Astrocyte of the cerebellum (primary cell): ENCODE results near the gene ATF6B.

Experiments
- DNase-seq: peaks from one replicate; pipeline ENCODE4 v3.0.0-alpha.2; 2011; ENCODE audit warnings: low read depth
- H3K4me3 ChIP-seq: 2 replicates; pipeline ENCODE4 v1.5.1; 2011; ENCODE audit warnings: mild to moderate bottlenecking, low read depth, low read length, moderate library complexity
- CTCF ChIP-seq: IDR thresholded peaks from 2 replicates; pipeline ENCODE4 v1.5.1; 2012; ENCODE audit warnings: low read length, low read depth, moderate library complexity, mild to moderate bottlenecking; ENCODE audit errors: missing control alignments
- in situ Hi-C: cut with HindIII; loops from 2 replicates; pipeline ENCODE4 v1.10.0; 2017; ENCODE audit warnings: low sequenced_read_pairs

Gene ATF6B

GRCh38 chr6:32120573-32121059 is 7.4 kb downstream of the ATF6B start:
- TF ChIP-seq CTCF, result no peak
- no peak for DNase-seq
- in situ Hi-C loops, result loop anchor here (10.0 kb wide), 1 partner anchor 64 kb away; the partner anchor contains the start of gene AGER
- no peak overlapping the region for H3K4me3 ChIP-seq

GRCh38 chr6:32118782-32119628 is 9.0 kb downstream of the ATF6B start:
- H3K4me3 ChIP-seq, result no peak overlapping the region
- TF ChIP-seq CTCF, result peak; percentile 94
- in situ Hi-C loops, result no loop called here
- peak; percentile 69 for DNase-seq

- no peak overlapping the region for H3K4me3 ChIP-seq
- DNase-seq, result no peak
- TF ChIP-seq CTCF, result no peak
- in situ Hi-C loops, result no loop called here
These were observed 10.6 kb downstream of the ATF6B start for GRCh38 chr6:32117461-32117860.

GRCh38 chr6:32116674-32117073 is 11.4 kb downstream of the ATF6B start:
- no peak for DNase-seq
- H3K4me3 ChIP-seq, result no peak overlapping the region
- in situ Hi-C loops, result no loop called here
- TF ChIP-seq CTCF, result peak; percentile 60

GRCh38 chr6:32115623-32116022 is 12.4 kb downstream of the ATF6B start:
- in situ Hi-C loops, result no loop called here
- no peak for TF ChIP-seq CTCF
- no peak for DNase-seq
- no peak overlapping the region for H3K4me3 ChIP-seq

GRCh38 chr6:32114796-32115195 is 13.2 kb downstream of the ATF6B start:
- in situ Hi-C loops, result no loop called here
- no peak overlapping the region for H3K4me3 ChIP-seq
- no peak for DNase-seq
- TF ChIP-seq CTCF, result no peak
